HL-60 (cell line): ENCODE results near the gene GLYR1.

ENCODE experiments used
- POLR2AphosphoS5 ChIP-seq: IDR thresholded peaks from 2 replicates; pipeline ENCODE4 v1.6.1; 2012; ENCODE audit warnings: low read depth
- TF ChIP-seq, protein P1 (sequence below): IDR thresholded peaks from one replicate; pipeline ENCODE4 v1.5.1; 2011; ENCODE audit warnings: low read length, control low read depth, inconsistent platforms; ENCODE audit not compliant: insufficient read depth

DNA sequence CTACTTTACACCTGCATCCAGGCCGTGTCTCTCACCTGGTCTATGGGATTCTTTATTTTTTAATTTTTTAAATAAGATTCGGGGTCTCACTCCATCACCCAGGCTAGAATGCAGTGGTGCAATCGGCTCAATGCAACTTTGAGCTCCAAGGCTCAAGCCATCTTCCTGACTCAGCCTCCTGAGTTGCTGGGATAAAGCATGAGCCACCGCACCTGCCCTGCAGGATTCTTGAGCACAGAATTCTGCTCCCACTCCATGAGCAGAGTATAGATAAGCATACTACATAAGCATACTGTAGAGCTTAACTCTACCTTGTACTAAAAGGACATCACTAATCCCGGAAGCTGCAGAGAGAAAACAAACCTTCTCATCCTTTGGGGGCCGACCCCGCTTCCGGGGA is 15.5 kb downstream of the GLYR1 start:
- TF ChIP-seq, protein P1, sequence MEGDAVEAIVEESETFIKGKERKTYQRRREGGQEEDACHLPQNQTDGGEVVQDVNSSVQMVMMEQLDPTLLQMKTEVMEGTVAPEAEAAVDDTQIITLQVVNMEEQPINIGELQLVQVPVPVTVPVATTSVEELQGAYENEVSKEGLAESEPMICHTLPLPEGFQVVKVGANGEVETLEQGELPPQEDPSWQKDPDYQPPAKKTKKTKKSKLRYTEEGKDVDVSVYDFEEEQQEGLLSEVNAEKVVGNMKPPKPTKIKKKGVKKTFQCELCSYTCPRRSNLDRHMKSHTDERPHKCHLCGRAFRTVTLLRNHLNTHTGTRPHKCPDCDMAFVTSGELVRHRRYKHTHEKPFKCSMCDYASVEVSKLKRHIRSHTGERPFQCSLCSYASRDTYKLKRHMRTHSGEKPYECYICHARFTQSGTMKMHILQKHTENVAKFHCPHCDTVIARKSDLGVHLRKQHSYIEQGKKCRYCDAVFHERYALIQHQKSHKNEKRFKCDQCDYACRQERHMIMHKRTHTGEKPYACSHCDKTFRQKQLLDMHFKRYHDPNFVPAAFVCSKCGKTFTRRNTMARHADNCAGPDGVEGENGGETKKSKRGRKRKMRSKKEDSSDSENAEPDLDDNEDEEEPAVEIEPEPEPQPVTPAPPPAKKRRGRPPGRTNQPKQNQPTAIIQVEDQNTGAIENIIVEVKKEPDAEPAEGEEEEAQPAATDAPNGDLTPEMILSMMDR: no peak
- TF ChIP-seq POLR2AphosphoS5: no peak
